Stimulated activated CD4-positive, alpha-beta T cell treated with anti-CD3 and anti-CD28 coated beads, Interleukin-12 subunit alpha, Interleukin-12 subunit beta, amount 100 ng/mL, for 24 hours (primary cell): ENCODE data around the gene PERM1.
"Not testable (repeated sequence)": the region's sequence is repeated elsewhere in the genome, so short reads cannot be mapped to it uniquely, and the experiment has no call there.

Experiments used
- DNase-seq, 2 experiments: peaks; one replicate each; pipeline ENCODE4 v3.0.0-alpha.2; 2020; ENCODE audit warnings: low read depth in 2 of 2

The PERM1 gene

DNA sequence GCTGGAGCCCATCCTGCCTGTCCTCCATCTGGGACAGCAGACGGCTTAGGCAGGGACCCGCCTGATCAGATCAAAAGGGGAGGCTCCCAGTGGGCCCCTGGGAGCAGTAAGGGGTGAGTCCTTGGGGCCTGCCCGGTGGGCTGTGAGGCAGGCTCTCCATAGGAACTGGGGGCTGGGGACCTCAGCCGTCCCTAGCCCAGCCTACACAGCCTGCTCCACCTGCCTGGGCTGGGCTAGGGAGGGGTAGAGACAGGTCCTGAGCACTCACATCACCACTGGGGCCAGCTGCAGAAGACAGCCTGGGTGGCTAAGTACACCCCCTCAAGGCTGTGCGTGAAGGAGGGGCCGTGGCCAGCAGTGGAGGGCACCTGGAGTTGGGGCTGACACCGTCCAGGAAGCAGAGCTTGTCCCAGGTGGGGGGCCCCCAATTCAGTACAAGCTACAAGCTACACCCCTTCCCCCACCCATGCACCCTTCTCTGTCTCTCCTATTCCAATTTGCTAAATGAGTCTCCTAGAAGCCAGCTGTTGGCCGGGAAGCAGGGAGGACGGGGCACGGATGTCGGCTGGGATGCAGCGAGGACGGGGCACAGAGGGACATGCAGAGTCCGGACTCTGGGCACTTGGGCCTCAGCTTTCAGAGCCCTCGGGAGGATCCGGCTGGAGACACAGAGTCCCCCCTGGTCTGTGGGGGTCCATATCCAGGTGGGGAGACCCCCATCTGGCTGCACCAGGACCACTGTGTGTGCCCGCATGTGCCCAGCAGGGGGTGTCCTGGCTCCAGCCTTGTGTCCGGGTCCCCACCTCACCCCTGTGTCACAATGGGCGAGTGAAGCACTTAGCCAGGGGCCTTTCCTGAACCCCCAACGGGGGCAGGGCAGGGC lies 33.1 kb upstream of the PERM1 start:
- no peak for DNase-seq

DNA sequence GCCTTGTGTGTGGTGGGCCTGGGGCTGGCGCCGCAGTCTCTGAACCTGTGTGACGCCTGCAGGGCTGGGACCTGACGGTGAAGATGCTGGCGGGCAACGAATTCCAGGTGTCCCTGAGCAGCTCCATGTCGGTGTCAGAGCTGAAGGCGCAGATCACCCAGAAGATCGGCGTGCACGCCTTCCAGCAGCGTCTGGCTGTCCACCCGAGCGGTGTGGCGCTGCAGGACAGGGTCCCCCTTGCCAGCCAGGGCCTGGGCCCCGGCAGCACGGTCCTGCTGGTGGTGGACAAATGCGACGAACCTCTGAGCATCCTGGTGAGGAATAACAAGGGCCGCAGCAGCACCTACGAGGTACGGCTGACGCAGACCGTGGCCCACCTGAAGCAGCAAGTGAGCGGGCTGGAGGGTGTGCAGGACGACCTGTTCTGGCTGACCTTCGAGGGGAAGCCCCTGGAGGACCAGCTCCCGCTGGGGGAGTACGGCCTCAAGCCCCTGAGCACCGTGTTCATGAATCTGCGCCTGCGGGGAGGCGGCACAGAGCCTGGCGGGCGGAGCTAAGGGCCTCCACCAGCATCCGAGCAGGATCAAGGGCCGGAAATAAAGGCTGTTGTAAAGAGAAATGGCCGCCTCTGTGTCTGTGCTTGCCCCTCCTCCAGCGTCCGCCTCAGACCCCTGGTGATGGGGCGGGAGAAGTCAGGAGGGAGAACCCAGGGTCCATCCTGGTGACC lies 32.2 kb upstream of the PERM1 start:
- no peak for DNase-seq

- peak; percentile 72 to 75 for DNase-seq
Observed at GRCh38 chr1:1013105-1013921, 31.4 kb upstream of the PERM1 start, which contains the start of gene ISG15. ISG15 (plus strand) TSS chr1:1013497; CDS start chr1:1013574, 77 bp downstream.

DNA sequence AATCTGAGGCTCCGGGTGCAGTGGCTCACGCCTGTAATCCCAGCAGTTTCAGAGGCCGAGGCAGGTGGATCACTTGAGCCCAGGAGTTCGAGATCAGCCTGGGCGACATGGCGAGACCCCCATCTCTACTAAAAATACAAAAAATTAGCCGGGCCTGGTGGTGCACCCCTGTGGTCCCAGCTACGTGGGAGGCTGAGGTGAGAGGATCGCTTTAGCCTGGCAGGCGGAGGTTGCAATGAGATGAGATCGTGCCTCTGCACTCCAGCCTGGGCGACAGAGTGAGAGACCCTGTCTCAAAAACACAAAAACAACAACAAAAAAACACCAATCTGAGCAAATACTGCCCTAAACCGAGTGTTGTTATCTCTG lies 30.8 kb upstream of the PERM1 start:
- not testable (repeated sequence) for DNase-seq

DNA sequence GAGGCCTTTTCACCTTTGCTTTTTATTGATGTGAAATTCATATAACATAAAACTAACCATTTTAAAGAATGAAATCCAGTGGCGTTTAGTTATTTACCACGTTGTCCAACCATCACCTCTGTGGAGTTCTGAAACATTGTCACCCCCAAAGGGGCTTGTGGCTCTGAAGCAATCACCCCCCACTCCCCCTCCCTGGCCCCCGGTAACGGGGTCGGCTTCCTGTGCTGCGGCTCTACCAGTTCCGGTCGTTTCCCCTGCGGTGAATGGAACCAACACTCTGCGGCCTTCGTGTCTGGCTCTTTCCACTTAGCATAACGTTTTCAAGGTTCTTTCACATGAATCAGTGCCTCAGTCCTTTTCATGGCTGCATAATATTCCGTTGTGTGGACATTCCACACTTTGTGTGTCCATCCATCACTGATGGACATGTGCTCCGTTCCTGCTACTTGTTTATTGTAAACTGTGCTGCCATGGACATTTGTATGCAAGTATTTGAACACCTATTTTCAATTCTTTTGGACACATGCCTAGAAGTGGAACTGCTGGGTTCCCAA lies 29.6 kb upstream of the PERM1 start:
- no peak for DNase-seq

GRCh38 chr1:1010131-1010530 lies 28.2 kb upstream of the PERM1 start:
- not testable (repeated sequence) for DNase-seq

- DNase-seq: no peak
Observed at GRCh38 chr1:1006305-1007159, 24.6 kb upstream of the PERM1 start.

- no peak for DNase-seq
Observed at GRCh38 chr1:1005774-1006304, 23.9 kb upstream of the PERM1 start.

GRCh38 chr1:1004780-1005697 lies 23.1 kb upstream of the PERM1 start:
- DNase-seq: no peak

GRCh38 chr1:1004420-1004779 lies 22.5 kb upstream of the PERM1 start:
- DNase-seq: no peak

DNA sequence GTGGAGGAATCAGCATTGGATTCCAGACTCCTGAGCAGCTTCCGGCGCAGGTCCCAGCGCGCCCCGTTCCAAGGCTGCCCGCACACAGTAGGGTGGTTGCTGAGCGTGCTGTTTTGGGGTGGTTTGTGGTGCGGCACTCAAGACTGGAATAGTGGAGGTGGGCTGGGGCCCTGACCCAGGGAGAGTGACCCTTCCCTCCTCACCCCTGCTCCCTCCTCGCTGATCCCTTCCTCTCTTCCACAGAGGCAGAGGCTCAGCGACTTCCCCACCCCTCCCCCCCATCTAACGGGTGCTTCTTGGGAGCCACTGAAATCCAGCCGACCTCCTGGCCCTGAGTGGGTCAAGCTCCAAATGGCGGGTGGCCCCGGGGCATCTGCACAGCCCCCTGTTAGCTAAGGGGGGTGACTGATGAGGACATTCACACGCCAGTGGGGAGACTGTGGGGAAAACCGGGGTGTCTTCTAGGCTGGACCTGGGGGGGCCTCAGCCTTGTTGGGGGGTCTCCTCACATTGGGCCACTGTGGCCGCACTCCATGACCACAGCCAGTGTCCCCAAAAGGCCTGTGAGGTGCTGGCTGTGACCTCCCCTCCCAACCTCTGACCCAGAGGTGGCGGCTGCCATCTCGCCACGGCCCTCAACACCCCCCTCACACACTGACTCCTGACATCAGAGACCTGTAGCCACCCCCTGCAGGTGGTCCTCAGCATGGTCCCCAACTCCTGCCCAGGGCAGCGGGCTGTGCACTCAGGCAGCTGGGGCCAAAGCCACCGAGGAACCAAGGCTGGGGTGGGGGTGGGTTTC lies 21.9 kb upstream of the PERM1 start:
- no peak for DNase-seq

DNA sequence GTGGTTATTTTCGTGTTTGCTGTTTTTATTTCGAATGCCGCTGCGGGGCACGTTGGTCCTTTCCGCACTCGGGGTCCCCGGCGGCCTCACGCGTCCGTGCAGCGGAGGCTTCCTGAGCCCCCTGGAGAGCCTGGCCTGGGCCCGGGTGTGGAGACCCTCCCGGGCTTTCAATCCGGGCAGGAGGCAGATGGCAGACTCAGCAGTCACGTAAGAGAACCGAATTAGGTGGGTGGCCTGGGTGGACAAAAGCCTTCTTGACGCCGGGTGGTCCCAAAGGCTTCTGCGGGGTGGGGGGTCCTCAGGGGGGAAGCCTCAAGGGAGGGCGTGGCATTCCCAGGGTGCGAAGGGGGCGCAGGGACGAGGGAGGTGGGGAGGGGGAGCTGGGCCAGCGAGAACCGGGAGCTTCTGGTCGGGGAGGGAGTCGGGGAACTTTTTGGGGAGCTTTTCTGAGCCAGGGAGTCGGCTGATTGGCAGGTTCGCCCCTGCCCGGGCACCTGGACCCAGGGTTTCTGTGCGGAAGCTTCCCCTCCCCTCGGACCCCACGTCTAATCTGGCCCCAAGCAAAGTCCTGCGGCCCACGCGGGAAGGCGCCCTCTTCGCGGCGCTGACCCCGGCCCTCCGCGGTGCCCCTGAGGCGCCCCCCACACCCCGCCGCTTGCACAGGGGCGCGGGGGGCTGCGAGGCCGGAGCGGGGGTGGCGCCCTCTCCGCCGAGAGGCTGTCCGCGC lies 19.3 kb upstream of the PERM1 start:
- DNase-seq: no peak

GRCh38 chr1:1000357-1001056 lies 18.6 kb upstream of the PERM1 start:
- peak; percentile 39 to 46 for DNase-seq

- peak; percentile 38 to 60 for DNase-seq
Observed at GRCh38 chr1:999725-1000356, 17.9 kb upstream of the PERM1 start, which contains the start of gene HES4. HES4 (minus strand) TSS chr1:1000097; CDS start chr1:999973, 124 bp downstream.

- DNase-seq: no peak
Observed at GRCh38 chr1:998995-999724, 17.3 kb upstream of the PERM1 start.

DNA sequence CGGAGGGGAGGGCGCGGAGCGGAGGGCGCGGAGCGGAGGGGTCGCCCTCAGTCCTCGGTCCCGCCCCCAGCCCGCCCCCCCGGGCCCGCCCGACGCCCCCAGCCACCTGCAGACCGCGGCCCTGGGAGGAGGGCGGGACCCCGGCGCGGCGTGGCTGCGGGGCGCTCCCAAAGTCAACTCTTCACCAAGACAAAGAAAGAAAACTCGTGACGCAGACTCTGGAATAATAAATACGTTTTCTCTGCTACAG lies 16.8 kb upstream of the PERM1 start:
- no peak for DNase-seq
